Thyroid gland (tissue), 4 donors: Measurements from ENCODE around the gene DENND1B.

Source experiments
- CTCF ChIP-seq, 6 experiments: fragments of 200-600 bp in 3 of 6; fragments of 450-650 bp in 3 of 6; sonication (generic) in 3 of 6; IDR thresholded peaks; one replicate each; pipeline ENCODE4 v1.5.1; 2016 to 2019; ENCODE audit warnings: antibody characterized with exemption in 6 of 6, mild to moderate bottlenecking in 2 of 6, inconsistent platforms in 1 of 6, moderate library complexity in 1 of 6
- POLR2A ChIP-seq, 2 donors: fragments of 450-650 bp; IDR thresholded peaks; one replicate each; pipeline ENCODE4 v1.6.1; 2017; ENCODE audit warnings: antibody characterized with exemption in 2 of 2, mild to moderate bottlenecking in 2 of 2, moderate library complexity in 1 of 2

DNA sequence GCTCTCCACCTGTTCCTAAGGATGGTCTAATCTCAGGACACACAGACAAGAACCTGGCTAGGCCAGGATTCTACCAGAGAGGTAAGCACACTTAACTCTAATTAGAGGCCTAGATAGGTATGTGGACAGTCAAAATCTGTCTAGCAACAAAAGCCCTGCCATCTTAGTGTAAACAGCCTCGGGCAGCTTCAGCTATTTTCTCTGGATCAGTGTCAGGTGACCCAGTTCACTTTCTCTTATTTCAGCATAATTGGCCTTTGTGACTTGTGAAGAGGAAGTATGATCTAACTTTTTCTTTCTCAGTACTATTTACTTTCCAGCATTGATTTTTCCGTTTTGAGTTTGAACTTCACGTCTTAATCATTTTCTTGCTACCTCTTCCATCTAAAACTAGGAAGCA is 289.5 kb downstream of the DENND1B start:
- TF ChIP-seq CTCF (IDR thresholded peaks at IDR 0.05): no peak
- no peak for TF ChIP-seq POLR2A (IDR thresholded peaks at IDR 0.05)
